ENCODE results near the gene DMXL1.

The DMXL1 gene

GRCh38 chr5:119270960-119271757 is 200.3 kb downstream of the DMXL1 start:
- no peak for DNase-seq (ENCODE audit: low spot score)

- DNase-seq (ENCODE audit: low spot score), result no peak
Observed at GRCh38 chr5:119271758-119272730, 201.2 kb downstream of the DMXL1 start.

- DNase-seq (ENCODE audit: low spot score), result no peak
Observed at GRCh38 chr5:119273391-119273839, 202.5 kb downstream of the DMXL1 start.

- peak; percentile 32 for DNase-seq (ENCODE audit: low spot score)
Observed at GRCh38 chr5:119274030-119274766, 203.3 kb downstream of the DMXL1 start.

GRCh38 chr5:119274767-119275130 is 203.9 kb downstream of the DMXL1 start:
- DNase-seq (ENCODE audit: low spot score), result no peak

- no peak for DNase-seq (ENCODE audit: low spot score)
Observed at GRCh38 chr5:119275146-119275545, 204.3 kb downstream of the DMXL1 start.

- DNase-seq (ENCODE audit: low spot score), result no peak
Observed at GRCh38 chr5:119275601-119276173, 204.8 kb downstream of the DMXL1 start.

GRCh38 chr5:119276978-119277377 is 206.1 kb downstream of the DMXL1 start:
- no peak for DNase-seq (ENCODE audit: low spot score)

- no peak for DNase-seq (ENCODE audit: low spot score)
Observed at GRCh38 chr5:119279093-119279492, 208.2 kb downstream of the DMXL1 start.

- DNase-seq (ENCODE audit: low spot score), result no peak
Observed at GRCh38 chr5:119280380-119280779, 209.5 kb downstream of the DMXL1 start.

GRCh38 chr5:119282628-119283027 is 211.7 kb downstream of the DMXL1 start:
- no peak for DNase-seq (ENCODE audit: low spot score)

- DNase-seq (ENCODE audit: low spot score), result no peak
Observed at GRCh38 chr5:119284031-119284430, 213.1 kb downstream of the DMXL1 start.

- DNase-seq (ENCODE audit: low spot score), result no peak
Observed at GRCh38 chr5:119285070-119285916, 214.4 kb downstream of the DMXL1 start.

GRCh38 chr5:119286511-119287488 is 215.9 kb downstream of the DMXL1 start:
- no peak for DNase-seq (ENCODE audit: low spot score)

- DNase-seq (ENCODE audit: low spot score), result no peak
Observed at GRCh38 chr5:119287547-119288111, 216.7 kb downstream of the DMXL1 start.

- DNase-seq (ENCODE audit: low spot score), result no peak
Observed at GRCh38 chr5:119288379-119289033, 217.6 kb downstream of the DMXL1 start.

- no peak for DNase-seq (ENCODE audit: low spot score)
Observed at GRCh38 chr5:119289438-119290044, 218.7 kb downstream of the DMXL1 start.

GRCh38 chr5:119290161-119290569 is 219.3 kb downstream of the DMXL1 start:
- DNase-seq (ENCODE audit: low spot score), result no peak
